Activated CD8-positive, alpha-beta memory T cell treated with anti-CD3 and anti-CD28 coated beads, Interleukin-2, amount 50 U/mL, for 1 hour (primary cell): ENCODE data around the gene CBFA2T3.
A peak's percentile ranks its signal among the peaks of the same experiment; 100 is the strongest.
"Not testable (repeated sequence)": the region's sequence is repeated elsewhere in the genome, so short reads cannot be mapped to it uniquely, and the experiment has no call there.

ENCODE experiments used
- DNase-seq: peaks from one replicate; pipeline ENCODE4 v3.0.0-alpha.2; 2020; ENCODE audit errors: extremely low read depth

Gene CBFA2T3

GRCh38 chr16:88977018-88977811 is at the start of gene CBFA2T3:
Gene CBFA2T3 (minus strand): TSS chr16:88977207. CDS start chr16:88976807, 400 bp downstream.
- DNase-seq = no peak

GRCh38 chr16:89026121-89026612 is 49.2 kb upstream of the CBFA2T3 start:
- peak; percentile 9 for DNase-seq

DNA sequence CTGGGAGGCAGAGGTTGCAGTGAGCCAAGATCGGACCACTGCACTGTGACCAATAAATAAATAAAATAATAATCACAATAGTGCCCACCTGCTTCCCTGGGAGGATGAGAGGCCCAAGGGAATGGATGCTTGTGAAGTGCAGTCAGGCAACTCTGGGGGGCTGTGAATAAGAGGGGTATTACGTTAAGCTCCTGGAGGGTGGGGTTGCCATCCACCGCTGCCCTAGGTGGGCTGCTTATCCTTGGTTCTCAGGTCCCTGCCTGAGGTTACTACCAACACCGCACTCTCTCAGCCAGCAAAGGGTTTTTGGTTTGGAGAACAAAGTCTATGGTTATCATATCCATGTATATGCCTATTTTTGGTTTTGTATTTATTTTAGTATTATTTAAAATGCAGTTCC is 48.6 kb upstream of the CBFA2T3 start:
- no peak for DNase-seq

DNA sequence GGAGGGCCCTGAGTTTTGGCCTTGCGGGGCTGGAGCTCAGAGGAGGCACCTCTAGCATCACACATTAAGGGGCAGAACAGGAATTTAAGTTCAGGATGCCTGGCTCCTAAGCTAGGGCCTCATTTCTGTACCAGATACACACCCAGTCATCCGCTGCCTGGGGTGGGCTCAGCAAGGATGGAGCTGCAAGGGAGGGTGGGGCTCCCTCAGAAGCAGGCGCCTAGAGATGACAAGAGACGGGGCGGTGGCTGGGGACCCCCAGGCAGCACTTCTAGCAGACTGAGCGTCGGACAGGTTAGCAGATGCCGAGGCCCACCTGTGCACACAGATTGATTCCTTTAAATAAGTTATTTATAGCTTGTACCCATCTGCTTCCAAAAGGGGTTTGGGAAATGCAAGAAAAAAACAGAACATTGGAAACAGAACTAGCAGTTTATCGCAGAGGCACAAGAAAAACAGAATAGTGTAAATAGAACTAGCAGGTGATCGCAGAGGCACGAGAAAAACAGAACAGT is 47.6 kb upstream of the CBFA2T3 start:
- DNase-seq = no peak

- DNase-seq = no peak
Observed at GRCh38 chr16:89023621-89024511, 46.9 kb upstream of the CBFA2T3 start.

DNA sequence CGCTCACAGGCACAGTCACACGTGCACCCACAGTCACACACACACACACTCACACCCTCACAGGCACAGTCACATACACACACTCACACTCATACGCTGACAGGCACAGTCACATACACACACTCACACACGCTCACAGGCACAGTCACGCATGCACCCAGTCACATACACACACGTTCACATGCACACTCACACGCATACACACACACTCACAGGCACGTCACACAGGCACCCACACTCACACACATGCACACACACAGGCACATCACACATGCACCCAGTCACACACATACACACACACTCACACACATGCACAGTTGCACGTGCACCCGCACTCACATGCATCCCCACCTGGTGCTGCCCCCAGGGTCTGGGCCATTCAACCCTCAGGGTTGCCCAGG is 46.1 kb upstream of the CBFA2T3 start:
- DNase-seq = no peak

DNA sequence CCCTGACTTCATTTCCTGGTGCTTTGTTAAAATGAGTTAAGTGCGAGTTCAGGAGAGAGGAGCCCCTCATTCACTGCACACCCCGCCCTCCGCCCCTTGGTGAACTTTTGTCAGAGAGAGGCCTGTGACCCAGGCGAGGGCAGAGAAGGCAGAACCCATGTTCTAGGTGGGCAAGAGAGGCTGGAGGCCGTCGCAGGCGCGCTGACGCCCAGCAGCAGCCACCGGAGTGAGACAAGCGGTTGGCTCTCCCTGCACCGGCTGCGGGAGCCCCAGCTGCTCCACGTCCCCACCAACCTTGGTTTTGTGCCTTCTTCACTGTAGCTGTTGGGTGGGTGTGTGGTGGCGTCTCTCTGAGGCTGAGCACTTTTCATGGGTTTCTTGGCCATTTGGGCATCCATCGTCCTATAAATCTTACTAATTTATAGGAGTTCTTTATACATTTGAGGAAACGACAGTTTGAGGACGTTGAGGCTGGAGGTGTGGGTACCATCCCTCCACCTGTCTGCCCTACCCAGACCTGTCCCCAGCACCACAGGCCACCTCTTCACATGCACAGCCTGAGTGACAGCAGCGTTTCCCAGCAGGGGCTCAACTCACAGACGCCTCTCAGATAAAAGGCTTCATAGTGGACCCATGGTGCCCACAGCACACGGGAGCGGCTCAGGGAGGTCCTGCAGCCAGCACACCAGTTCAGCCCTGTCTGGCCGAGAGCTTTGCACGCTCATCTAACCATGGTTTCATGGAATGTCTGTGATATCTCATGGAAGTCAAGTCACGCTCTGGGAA is 45.2 kb upstream of the CBFA2T3 start:
- DNase-seq = no peak

- DNase-seq = no peak
Observed at GRCh38 chr16:89020925-89021595, 44.1 kb upstream of the CBFA2T3 start.

GRCh38 chr16:89020068-89020924 is 43.3 kb upstream of the CBFA2T3 start:
- DNase-seq = no peak

DNA sequence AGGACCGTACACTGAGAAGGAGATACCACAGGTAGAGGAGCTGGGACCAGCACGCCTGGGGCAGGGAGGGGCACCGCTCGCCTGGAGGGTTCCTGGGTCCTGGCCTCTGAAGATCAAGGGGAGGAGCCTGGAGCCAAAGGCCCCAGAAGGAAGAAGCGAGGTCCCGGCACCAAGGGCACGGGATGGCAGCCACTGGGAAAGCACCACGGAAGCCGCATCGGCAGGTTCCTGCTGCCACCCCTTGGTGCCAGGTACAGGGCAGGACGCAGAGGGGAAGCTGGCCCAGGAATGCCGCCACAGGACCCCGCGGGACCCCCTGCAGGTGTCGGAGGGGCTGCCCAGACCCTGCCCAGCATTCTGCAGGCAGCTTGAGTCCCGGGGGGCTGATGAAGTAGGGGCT is 42.5 kb upstream of the CBFA2T3 start:
- no peak for DNase-seq

DNA sequence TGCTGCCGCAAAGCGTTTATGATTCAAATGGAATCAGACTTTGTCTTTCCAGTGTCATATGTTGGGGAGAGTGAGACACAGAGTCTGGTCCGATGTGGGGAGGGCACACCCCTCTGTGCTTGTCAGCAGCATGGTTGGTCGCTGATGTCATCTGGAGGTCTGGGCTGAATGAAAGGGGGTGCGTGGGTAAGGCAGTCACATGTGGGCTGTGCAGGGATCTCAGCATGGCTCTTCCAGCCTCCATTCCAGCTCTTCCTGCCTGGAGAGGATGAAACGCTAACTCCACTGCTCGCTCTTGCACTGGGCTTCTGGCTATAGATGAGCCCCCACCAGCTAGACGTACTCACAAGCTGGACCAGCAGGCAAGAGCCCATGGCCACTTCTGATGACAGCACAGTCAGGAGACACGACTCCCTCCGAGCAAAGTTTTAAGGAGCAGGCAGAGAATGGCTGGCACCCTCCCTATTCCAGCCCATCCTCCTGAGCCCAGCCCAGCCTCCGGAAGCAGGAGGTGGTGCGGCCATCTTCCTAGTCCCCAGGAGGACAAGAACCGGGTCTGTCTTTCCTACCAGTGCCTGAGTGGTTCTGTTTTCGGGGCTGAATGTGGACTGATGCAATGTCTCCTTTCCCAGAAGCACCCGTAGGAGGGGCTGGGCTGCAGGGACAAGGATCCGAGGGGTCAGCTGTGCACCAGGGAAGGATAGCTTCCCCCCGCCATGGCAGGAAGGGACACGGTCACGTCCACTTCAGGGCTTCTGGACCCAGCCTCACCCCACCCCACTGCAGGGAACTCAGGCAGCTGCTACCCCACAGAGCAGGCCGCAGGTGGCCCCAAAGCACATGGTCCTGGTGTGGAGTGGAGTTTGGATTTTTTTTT is 41.5 kb upstream of the CBFA2T3 start:
- DNase-seq = no peak

DNA sequence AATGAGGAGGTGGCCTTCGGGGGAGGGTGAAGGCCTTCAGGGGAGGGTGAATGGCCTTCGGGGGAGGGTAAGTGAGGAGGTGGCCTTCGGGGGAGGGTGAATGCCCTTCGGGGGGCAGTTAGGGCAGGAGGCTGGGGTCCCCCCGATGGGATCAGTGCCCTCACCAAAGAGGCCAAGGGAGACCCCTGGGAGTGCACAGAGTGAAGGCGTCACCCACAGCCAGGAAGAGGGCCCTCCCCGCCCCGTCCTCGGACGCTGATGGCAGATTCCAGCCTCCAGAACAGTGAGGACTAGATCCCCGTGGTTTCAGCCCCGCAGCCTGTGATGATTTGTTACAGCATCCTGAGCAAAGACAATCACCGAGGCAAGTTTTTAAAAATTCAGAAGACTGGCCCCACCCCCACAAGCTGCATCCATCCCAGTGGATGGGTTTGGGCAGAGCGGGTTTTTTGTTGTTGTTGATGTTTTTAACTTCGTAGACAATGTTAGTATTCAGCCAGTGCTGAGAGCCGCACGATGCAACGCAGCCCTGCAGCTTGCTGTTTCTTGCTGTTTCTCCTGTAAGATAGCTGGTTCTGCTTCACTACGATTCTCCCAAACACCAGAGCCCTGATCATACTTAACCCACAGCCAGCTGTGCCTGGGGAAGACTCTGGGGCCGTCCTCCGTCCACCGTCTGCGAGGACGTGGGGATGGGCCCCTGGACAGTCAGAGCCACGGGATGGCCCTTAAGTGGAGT is 40.7 kb upstream of the CBFA2T3 start:
- DNase-seq = no peak

GRCh38 chr16:89016561-89016960 is 39.6 kb upstream of the CBFA2T3 start:
- DNase-seq = not testable (repeated sequence)

GRCh38 chr16:89015271-89015859 is 38.4 kb upstream of the CBFA2T3 start:
- no peak for DNase-seq

DNA sequence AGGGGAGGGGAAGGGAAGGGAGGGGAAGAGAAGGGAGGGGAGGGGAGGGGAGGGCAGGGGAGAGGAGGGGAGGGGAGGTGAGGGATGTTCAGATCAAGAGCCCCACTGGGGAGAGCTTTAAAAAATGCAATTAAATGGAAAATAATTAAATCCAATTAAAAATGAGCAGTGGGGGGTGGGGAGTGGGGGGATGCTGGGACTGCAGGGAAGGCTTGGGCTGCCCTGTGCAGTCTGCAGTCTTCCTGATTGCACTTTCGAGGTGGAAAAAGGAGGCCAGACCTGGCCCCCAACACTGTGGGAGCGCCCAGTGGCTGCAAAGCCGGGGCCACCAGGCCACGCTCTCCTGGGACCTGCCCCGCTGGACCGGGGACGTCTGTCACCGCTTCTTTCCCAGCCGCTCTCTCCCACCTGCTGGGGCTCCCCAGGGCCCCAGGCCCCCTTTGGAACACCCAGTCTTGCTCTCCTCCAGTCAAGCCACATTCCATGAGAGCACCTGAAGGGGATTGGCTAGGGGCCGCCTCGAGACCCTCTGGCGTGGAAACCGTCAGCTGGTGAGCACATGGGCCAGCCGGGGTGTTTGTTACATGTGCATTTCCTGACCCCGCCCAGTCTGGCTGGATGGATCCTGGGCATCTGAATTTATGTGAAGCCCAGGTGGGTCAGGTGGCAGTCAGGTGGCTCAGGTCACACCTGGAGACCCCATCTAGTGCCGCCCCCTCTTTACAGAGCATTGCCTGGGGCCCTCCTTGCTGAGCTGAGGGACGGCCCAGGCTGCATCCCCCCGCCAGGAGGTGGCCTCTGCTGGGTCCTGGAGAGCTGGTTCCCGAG is 37.6 kb upstream of the CBFA2T3 start:
- DNase-seq = no peak

DNA sequence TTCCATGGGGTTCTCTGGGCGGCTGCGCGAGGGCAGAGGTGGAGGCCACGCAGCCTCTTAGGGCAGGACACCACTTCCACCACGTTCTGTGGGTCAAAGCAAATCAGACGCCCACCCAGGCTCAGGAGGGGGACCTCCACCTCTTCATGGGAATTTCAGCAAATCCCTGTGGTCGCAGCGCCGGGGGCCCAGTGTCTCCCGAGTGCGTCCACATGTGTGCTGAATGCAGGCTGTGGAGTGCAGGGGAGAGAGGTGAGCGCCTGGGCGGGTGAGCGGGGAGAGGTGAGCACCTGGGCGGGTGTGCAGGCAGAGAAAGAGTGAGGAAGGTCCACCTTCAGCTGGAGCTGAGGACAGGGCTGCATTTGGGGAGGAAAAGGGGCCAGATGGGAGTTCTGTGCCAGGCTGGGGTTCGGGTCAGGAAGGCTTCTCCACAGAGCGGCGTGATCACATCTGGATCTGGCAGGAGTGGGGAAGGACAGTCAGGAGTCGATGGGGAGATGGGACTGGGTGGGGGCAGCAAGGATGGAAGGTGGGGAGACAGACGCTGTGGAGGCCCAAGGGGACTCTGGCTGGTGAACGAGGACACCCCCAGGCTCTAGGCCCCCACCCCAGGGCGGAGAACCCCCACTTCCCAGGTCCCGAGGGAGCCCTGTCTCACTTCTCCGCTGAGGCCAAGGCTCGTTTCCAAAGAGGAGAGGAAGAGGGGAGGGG is 36.8 kb upstream of the CBFA2T3 start:
- no peak for DNase-seq
